Tibial nerve (tissue), 4 donors: ENCODE results near the gene XKR7. TPM values are rescaled to one million over a fixed set of nuclear protein-coding genes. Genes with fewer than 3 reads are reported as not detected.

Experiments used
- DNase-seq, 2 donors: peaks; one replicate each; pipeline ENCODE4 v3.0.0-alpha.2; 2019; ENCODE audit warnings: low spot score in 2 of 2
- H3K27ac ChIP-seq, 4 donors: fragments of 200-600 bp; sonication (generic) in 3 of 4; one replicate each; pipeline ENCODE4 v1.5.1; 2017 to 2019; ENCODE audit warnings: mild to moderate bottlenecking in 1 of 4
- H3K27me3 ChIP-seq, 2 donors: fragments of 200-600 bp; sonication (generic) in 1 of 2; one replicate each; pipeline versions ENCODE4 v1.5.1 to v1.6.0; 2017 to 2019
- H3K36me3 ChIP-seq, 3 donors: fragments of 200-600 bp; sonication (generic); one replicate each; pipeline ENCODE4 v1.5.1; 2018 to 2019
- H3K4me1 ChIP-seq, 4 donors: fragments of 200-600 bp; sonication (generic) in 3 of 4; one replicate each; pipeline ENCODE4 v1.5.1; 2017 to 2019
- H3K4me3 ChIP-seq, 4 donors: fragments of 200-600 bp; sonication (generic) in 3 of 4; one replicate each; pipeline ENCODE4 v1.5.1; 2017 to 2019; ENCODE audit warnings: mild to moderate bottlenecking in 1 of 4, moderate library complexity in 1 of 4
- H3K9me3 ChIP-seq, 4 donors: fragments of 200-600 bp; sonication (generic) in 3 of 4; one replicate each; pipeline ENCODE4 v1.5.1; 2017 to 2019
- EP300 ChIP-seq, 2 donors: sonication (generic); formaldehyde crosslinking; IDR thresholded peaks; one replicate each; pipeline ENCODE4 v1.6.1; 2017; ENCODE audit warnings: antibody characterized with exemption in 2 of 2, mild to moderate bottlenecking in 1 of 2
- POLR2A ChIP-seq, 2 donors: fragments of 450-650 bp; IDR thresholded peaks; one replicate each; pipeline ENCODE4 v1.6.1; 2017; ENCODE audit warnings: antibody characterized with exemption in 2 of 2, mild to moderate bottlenecking in 2 of 2, moderate library complexity in 2 of 2
- WGBS, 2 donors: methylation state at CpG; one replicate each; pipeline ENCODE4 v1.1.5; 2018; 5-methylcytosine and 5-hydroxymethylcytosine counted together
- total RNA-seq, 4 donors: library from RNA; depleted of rRNA; stranded (reverse); fragments of >200 nt; gene quantifications; one replicate each; pipeline ENCODE4 v1.1.0, GENCODE V29; 2016
- TF ChIP-seq, protein P1 (sequence below), 5 experiments: fragments of 200-600 bp in 3 of 5; fragments of 450-650 bp in 2 of 5; sonication (generic) in 3 of 5; IDR thresholded peaks; one replicate each; pipeline ENCODE4 v1.5.1; 2016 to 2019; ENCODE audit warnings: antibody characterized with exemption in 5 of 5, mild to moderate bottlenecking in 3 of 5, moderate library complexity in 2 of 5

Gene XKR7
- total RNA-seq, 4 donors from 2014 or later, result not detected

DNA sequence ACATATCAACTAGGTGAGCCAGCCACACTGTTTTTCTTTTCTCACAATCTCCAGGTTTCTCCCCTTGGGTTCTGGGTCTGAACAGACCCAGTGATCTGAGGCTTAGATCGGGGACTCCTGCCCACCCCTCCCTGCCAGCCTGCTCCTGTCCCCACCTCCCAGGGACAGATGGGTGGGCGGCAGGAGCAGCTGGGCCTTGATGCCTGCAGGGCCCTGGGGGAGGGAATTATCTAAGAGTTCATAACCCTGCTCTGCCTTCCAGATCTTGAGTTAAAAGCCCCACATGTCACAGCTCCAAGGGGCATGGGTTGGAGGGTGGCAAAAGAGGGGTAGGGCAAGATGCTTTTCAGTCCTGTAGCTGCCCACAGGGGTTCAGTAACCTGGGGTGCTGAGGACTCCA lies 5.2 kb upstream of the XKR7 start:
- H3K36me3 ChIP-seq, result no peaks in the 10 kb centered on the region
- H3K9me3 ChIP-seq, result no peaks in the 10 kb centered on the region
- 44 to 74% methylated on average over 2 of the region's 2 CpGs for WGBS, 2 donors
- no peak overlapping the region for H3K27ac ChIP-seq
- H3K4me1 ChIP-seq, result peaks cover 0 to 4% (median 0%) of the 10 kb centered on the region in 4 donors
- no peak for TF ChIP-seq EP300 (IDR thresholded peaks at IDR 0.05)
- TF ChIP-seq, protein P1, sequence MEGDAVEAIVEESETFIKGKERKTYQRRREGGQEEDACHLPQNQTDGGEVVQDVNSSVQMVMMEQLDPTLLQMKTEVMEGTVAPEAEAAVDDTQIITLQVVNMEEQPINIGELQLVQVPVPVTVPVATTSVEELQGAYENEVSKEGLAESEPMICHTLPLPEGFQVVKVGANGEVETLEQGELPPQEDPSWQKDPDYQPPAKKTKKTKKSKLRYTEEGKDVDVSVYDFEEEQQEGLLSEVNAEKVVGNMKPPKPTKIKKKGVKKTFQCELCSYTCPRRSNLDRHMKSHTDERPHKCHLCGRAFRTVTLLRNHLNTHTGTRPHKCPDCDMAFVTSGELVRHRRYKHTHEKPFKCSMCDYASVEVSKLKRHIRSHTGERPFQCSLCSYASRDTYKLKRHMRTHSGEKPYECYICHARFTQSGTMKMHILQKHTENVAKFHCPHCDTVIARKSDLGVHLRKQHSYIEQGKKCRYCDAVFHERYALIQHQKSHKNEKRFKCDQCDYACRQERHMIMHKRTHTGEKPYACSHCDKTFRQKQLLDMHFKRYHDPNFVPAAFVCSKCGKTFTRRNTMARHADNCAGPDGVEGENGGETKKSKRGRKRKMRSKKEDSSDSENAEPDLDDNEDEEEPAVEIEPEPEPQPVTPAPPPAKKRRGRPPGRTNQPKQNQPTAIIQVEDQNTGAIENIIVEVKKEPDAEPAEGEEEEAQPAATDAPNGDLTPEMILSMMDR (IDR thresholded peaks at IDR 0.05), result no peak
- TF ChIP-seq POLR2A (IDR thresholded peaks at IDR 0.05), result no peak
- H3K4me3 ChIP-seq, result no peak overlapping the region
- H3K27me3 ChIP-seq, result peaks cover 0 to 37% of the 10 kb centered on the region in 2 donors
- DNase-seq, result no peak

DNA sequence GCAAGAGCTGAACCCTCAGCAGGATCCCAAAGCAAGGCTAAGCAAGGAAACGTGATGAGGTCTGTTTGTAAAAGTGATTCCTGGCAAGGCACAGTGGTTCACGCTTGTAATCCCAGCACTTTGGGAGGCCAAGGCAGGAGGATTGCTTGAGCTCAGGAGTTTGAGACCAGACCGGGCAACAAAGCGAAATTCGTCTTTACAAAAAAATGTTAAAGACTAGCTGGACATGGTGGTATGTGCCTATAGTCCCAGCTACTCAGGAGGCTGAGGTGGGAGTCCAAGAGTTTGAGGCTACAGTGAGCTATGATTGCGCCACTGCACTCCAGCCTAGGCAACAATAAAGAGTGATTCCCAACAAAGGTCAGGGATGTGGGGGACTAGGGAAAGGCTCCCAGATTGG lies 4.1 kb upstream of the XKR7 start:
- TF ChIP-seq EP300 (IDR thresholded peaks at IDR 0.05), result no peak
- TF ChIP-seq, protein P1 (IDR thresholded peaks at IDR 0.05), result no peak
- no peak for TF ChIP-seq POLR2A (IDR thresholded peaks at IDR 0.05)
- Histone ChIP-seq H3K27ac (no peak overlapping the region), H3K36me3 (no peaks in the 10 kb centered on the region), H3K9me3 (no peaks in the 10 kb centered on the region), H3K4me1 (peaks cover 0 to 14% (median 0%) of the 10 kb centered on the region in 4 donors), H3K27me3 (peaks cover 0 to 43% of the 10 kb centered on the region in 2 donors), H3K4me3 (no peak overlapping the region)
- 60 to 65% methylated on average over 6 of the region's 6 CpGs for WGBS, 2 donors
- DNase-seq, result no peak

DNA sequence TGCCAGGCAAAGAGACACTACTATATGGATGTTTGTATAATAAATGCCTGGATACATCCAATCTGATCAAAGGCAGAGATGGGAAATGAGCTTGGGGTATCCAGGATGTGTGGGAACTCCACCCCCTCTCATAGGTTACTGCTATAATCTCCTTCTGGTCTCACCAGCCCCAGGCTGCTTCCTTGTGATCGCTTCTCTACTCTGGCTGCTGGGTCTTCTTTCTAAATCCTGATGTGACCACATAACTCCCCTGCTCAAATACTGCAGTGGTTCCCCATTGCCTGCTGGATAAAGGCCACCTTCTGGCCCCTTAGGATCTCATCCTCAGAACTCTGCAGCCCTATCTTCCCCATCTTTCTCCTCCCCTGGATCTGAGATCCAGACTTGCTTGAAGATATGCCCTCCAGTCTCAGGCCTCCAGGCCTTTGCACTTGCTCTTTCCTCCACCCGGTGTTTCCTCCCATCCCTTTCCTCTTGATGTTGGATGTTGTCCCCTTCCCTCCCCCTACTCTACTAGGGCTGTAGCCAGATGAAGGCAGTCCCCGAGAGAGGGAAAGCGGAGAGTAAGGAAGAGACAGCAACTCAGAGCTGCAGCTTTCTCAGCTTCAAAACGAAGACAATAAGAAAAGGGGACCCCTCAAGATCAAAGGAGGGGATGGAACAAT lies 828 bp upstream of the XKR7 start:
- H3K27me3 ChIP-seq, result peaks cover 3 to 46% of the 10 kb centered on the region in 2 donors
- H3K36me3 ChIP-seq, result no peaks in the 10 kb centered on the region
- no peaks in the 10 kb centered on the region for H3K9me3 ChIP-seq
- no peak overlapping the region for H3K27ac ChIP-seq
- no peak for DNase-seq
- TF ChIP-seq POLR2A (IDR thresholded peaks at IDR 0.05), result no peak
- TF ChIP-seq, protein P1 (IDR thresholded peaks at IDR 0.05), result no peak
- no peak for TF ChIP-seq EP300 (IDR thresholded peaks at IDR 0.05)
- no peak overlapping the region for H3K4me3 ChIP-seq
- peaks cover 0 to 14% (median 0%) of the 10 kb centered on the region in 4 donors for H3K4me1 ChIP-seq
- 12 to 13% methylated on average over 5 of the region's 5 CpGs for WGBS, 2 donors

DNA sequence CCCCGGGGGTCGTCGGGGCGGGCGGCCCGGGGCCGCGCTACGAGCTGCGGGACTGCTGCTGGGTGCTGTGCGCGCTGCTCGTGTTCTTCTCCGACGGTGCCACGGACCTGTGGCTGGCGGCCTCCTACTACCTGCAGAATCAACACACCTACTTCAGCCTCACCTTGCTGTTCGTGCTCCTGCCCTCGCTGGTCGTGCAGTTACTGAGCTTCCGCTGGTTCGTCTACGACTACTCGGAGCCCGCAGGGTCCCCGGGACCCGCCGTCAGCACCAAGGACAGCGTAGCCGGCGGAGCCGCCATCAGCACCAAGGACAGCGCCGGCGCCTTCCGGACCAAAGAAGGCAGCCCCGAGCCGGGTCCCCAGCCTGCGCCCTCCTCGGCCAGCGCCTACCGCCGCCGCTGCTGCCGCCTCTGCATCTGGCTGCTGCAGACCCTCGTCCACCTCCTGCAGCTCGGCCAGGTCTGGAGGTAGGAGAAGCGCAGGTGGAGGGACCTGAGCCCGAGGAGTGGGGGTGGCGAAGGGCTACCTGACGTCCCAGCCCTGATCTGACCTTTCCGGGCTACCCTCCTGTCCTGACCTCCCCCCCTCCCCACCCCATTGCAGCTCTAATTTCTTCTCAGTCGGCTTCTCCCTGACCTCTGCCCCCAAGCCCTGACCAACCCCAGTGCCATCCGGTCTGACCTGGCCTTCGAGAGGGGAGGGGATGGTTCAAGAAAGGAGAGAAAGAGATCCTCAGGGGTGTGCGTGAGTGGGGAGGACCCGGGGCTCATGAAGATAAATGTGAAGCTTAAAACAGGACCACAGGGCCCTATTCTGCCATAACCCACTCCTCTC lies 558 bp downstream of the XKR7 start:
- no peaks in the 10 kb centered on the region for H3K9me3 ChIP-seq
- peak; percentile 27 to 57 for DNase-seq
- WGBS, 2 donors, result 1 to 5% methylated on average over 40 of the region's 57 CpGs
- peaks cover 3 to 44% of the 10 kb centered on the region in 2 donors for H3K27me3 ChIP-seq
- TF ChIP-seq POLR2A (IDR thresholded peaks at IDR 0.05), result no peak
- TF ChIP-seq EP300 (IDR thresholded peaks at IDR 0.05), result peak in 1 of 2 donors; percentile 48
- H3K27ac ChIP-seq, result no peak overlapping the region
- peak overlapping the region in 1 of 4 donors; percentile 35 for H3K4me3 ChIP-seq
- H3K4me1 ChIP-seq, result peaks cover 0 to 14% (median 0%) of the 10 kb centered on the region in 4 donors
- no peaks in the 10 kb centered on the region for H3K36me3 ChIP-seq

DNA sequence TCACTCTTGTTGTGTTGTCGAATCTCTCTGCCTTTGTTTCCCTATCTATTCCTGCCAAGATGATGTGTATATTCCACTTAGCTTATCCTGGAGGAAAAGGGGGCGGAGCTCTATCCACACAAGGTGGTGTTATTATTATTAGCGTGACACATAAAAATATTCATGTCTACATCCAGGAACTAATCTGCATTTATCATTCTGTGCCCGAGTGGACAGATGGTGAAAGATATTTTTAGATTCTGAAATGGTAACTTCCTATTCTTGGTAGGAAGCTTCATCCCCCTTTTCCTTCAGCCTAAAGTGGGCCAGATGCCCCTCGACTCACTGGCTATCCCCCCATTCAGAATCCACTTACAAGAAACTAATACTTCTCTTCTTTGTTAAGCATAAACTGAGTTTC lies 2.0 kb downstream of the XKR7 start:
- WGBS, 2 donors, result 68 to 69% methylated on average over 5 of the region's 5 CpGs
- H3K4me3 ChIP-seq, result no peak overlapping the region
- peaks cover 0 to 16% (median 0%) of the 10 kb centered on the region in 4 donors for H3K4me1 ChIP-seq
- no peaks in the 10 kb centered on the region for H3K36me3 ChIP-seq
- no peak for DNase-seq
- H3K9me3 ChIP-seq, result no peaks in the 10 kb centered on the region
- no peak overlapping the region for H3K27ac ChIP-seq
- TF ChIP-seq EP300 (IDR thresholded peaks at IDR 0.05), result no peak
- no peak for TF ChIP-seq POLR2A (IDR thresholded peaks at IDR 0.05)
- TF ChIP-seq, protein P1 (IDR thresholded peaks at IDR 0.05), result no peak
- peaks cover 3 to 44% of the 10 kb centered on the region in 2 donors for H3K27me3 ChIP-seq
